H1 (cell line): ENCODE measurements around the gene SEMA3F. TPM values are rescaled to one million over a fixed set of nuclear protein-coding genes. Genes with fewer than 3 reads are reported as not detected.
A peak's percentile ranks its signal among the peaks of the same experiment; 100 is the strongest.

Source experiments
- CTCF ChIA-PET: fragments of 300-600 bp; sonication (Branson Sonifier 250); formaldehyde crosslinking; loops from one replicate; lab custom pipeline; 2021; ENCODE audit not compliant: partially characterized antibody; lab: Charles Lee
- POLR2A ChIA-PET: fragments of 300-600 bp; sonication (Branson Sonifier 250); formaldehyde crosslinking; loops from one replicate; lab custom pipeline; 2021; ENCODE audit warnings: inconsistent platforms; ENCODE audit not compliant: partially characterized antibody; lab: Charles Lee
- DNase-seq, 2 experiments: peaks; one replicate each; pipeline versions ENCODE4 v3.0.0 to v3.0.0-alpha.2; 2010 to 2022; ENCODE audit warnings: low spot score in 2 of 2, low read depth in 1 of 2, mixed read lengths in 1 of 2
- FAIRE-seq: peaks from 2 replicates; lab custom pipeline; 2011; peaks lifted over from hg19 to GRCh38; lab: Jason Lieb, UNC
- H2AFZ ChIP-seq: 2 replicates; pipeline ENCODE4 v1.8.1; 2012; ENCODE audit warnings: low read length, inconsistent platforms
- H2AK5ac ChIP-seq: 2 replicates; pipeline ENCODE4 v1.6.1; 2013; ENCODE audit warnings: low read depth, low read length
- H2BK120ac ChIP-seq: replicated peaks from 2 replicates; pipeline ENCODE3; 2013; ENCODE audit warnings: low read depth, low read length, inconsistent platforms
- H2BK12ac ChIP-seq: 2 replicates; pipeline ENCODE4 v1.6.1; 2013; ENCODE audit warnings: low read depth, low read length
- H2BK15ac ChIP-seq: 2 replicates; pipeline ENCODE4 v1.6.1; 2013; ENCODE audit warnings: low read length
- H2BK20ac ChIP-seq: 2 replicates; pipeline ENCODE4 v1.6.1; 2013; ENCODE audit warnings: low read length
- H2BK5ac ChIP-seq: 2 replicates; pipeline ENCODE4 v1.6.1; 2013; ENCODE audit warnings: low read depth, low read length
- H3K14ac ChIP-seq: 2 replicates; pipeline ENCODE4 v1.6.1; 2013; ENCODE audit warnings: inconsistent platforms; ENCODE audit not compliant: insufficient read length
- H3K18ac ChIP-seq: 2 replicates; pipeline ENCODE4 v1.6.1; 2013; ENCODE audit warnings: low read length; ENCODE audit errors: extremely low read depth
- H3K23ac ChIP-seq: 2 replicates; pipeline ENCODE4 v1.6.1; 2013; ENCODE audit warnings: inconsistent platforms; ENCODE audit not compliant: insufficient read length
- H3K23me2 ChIP-seq: 2 replicates; pipeline ENCODE4 v1.6.1; 2013; ENCODE audit warnings: low read depth, low read length
- H3K27ac ChIP-seq: 2 replicates; pipeline ENCODE4 v1.6.1; 2011; ENCODE audit warnings: low read depth, low read length, inconsistent platforms
- H3K27me3 ChIP-seq, 4 experiments: replicated peaks in 1 of 4; 1 replicate in 1 of 4; 2 replicates in 3 of 4; pipeline versions ENCODE4 v1.6.1 to v1.8.1; 2011 to 2013; ENCODE audit warnings: low read length in 3 of 4, mild to moderate bottlenecking in 3 of 4, inconsistent platforms in 2 of 4, mixed read lengths in 2 of 4, moderate library complexity in 1 of 4; ENCODE audit not compliant: control insufficient read depth in 3 of 4, insufficient read depth in 3 of 4; ENCODE audit errors: extremely low read depth in 1 of 4
- H3K36me3 ChIP-seq, 4 experiments: 2 replicates each; pipeline versions ENCODE4 v1.6.1 to v1.8.1; 2011 to 2013; ENCODE audit warnings: mild to moderate bottlenecking in 4 of 4, low read length in 3 of 4, moderate library complexity in 2 of 4, control low read depth in 1 of 4, inconsistent platforms in 1 of 4; ENCODE audit not compliant: insufficient read depth in 4 of 4, control insufficient read depth in 2 of 4
- H3K4ac ChIP-seq: replicated peaks from 2 replicates; pipeline ENCODE3; 2013; ENCODE audit warnings: low read length, low read depth, mixed read lengths, inconsistent platforms; ENCODE audit not compliant: insufficient read length
- H3K4me1 ChIP-seq, 4 experiments: replicated peaks in 1 of 4; 1 replicate in 1 of 4; 2 replicates in 3 of 4; pipeline versions ENCODE4 v1.6.1 to v1.8.1; 2011 to 2013; ENCODE audit warnings: low read length in 3 of 4, inconsistent platforms in 2 of 4, mixed read lengths in 1 of 4; ENCODE audit not compliant: insufficient read depth in 4 of 4, control insufficient read depth in 3 of 4
- H3K4me2 ChIP-seq, 2 experiments: 2 replicates each; pipeline versions ENCODE4 v1.6.1 to v1.8.1; 2011 to 2013; ENCODE audit warnings: low read depth in 2 of 2, low read length in 2 of 2, control low read depth in 1 of 2, inconsistent platforms in 1 of 2, mild to moderate bottlenecking in 1 of 2; ENCODE audit not compliant: insufficient read depth in 1 of 2
- H3K4me3 ChIP-seq, 4 experiments: fragments of 200-600, 300-600 bp in 1 of 4; sonication (generic), shearing (Covaris generic), sonication (Bioruptor Twin) in 1 of 4; 2 replicates each; pipeline versions ENCODE4 v1.5.1 to v1.8.1; 2011 to 2016; ENCODE audit warnings: low read length in 4 of 4, low read depth in 3 of 4, control low read depth in 2 of 4, inconsistent platforms in 2 of 4, mild to moderate bottlenecking in 2 of 4, mixed read lengths in 1 of 4, moderate library complexity in 1 of 4; ENCODE audit not compliant: insufficient read depth in 2 of 4; ENCODE audit errors: extremely low read depth in 1 of 4
- H3K56ac ChIP-seq: replicated peaks from 2 replicates; pipeline ENCODE3; 2013; ENCODE audit warnings: low read depth, mild to moderate bottlenecking, mixed read lengths, low read length, inconsistent platforms; ENCODE audit not compliant: insufficient read length
- H3K79me1 ChIP-seq: 2 replicates; pipeline ENCODE4 v1.6.1; 2013; ENCODE audit warnings: low read depth, low read length, control low read depth
- H3K79me2 ChIP-seq, 2 experiments: 2 replicates each; pipeline versions ENCODE4 v1.6.1 to v1.8.1; 2012 to 2013; ENCODE audit warnings: low read length in 2 of 2, mild to moderate bottlenecking in 2 of 2, inconsistent platforms in 1 of 2; ENCODE audit not compliant: insufficient read depth in 2 of 2, control insufficient read depth in 1 of 2
- H3K9ac ChIP-seq, 4 experiments: replicated peaks in 1 of 4; 1 replicate in 1 of 4; 2 replicates in 3 of 4; pipeline versions ENCODE4 v1.6.1 to v1.8.1; 2011 to 2013; ENCODE audit warnings: low read depth in 3 of 4, low read length in 3 of 4, control low read depth in 2 of 4, mild to moderate bottlenecking in 2 of 4, moderate library complexity in 2 of 4, inconsistent platforms in 1 of 4; ENCODE audit errors: extremely low read depth in 1 of 4
- H3K9me3 ChIP-seq, 2 experiments: 2 replicates each; pipeline versions ENCODE4 v1.6.1 to v1.8.1; 2012 to 2013; ENCODE audit warnings: mild to moderate bottlenecking in 2 of 2, moderate library complexity in 2 of 2, control low read depth in 1 of 2, inconsistent platforms in 1 of 2, low read depth in 1 of 2, low read length in 1 of 2, mixed read lengths in 1 of 2; ENCODE audit not compliant: insufficient read depth in 2 of 2
- H4K20me1 ChIP-seq, 2 experiments: replicated peaks in 1 of 2; 2 replicates each; pipeline versions ENCODE3 to v1.8.1; 2011 to 2013; ENCODE audit warnings: inconsistent platforms in 2 of 2, low read length in 2 of 2, mild to moderate bottlenecking in 1 of 2; ENCODE audit not compliant: insufficient read depth in 2 of 2, control insufficient read depth in 1 of 2
- H4K5ac ChIP-seq: 2 replicates; pipeline ENCODE4 v1.6.1; 2013; ENCODE audit warnings: low read length, low read depth, mixed read lengths, inconsistent platforms; ENCODE audit not compliant: insufficient read length
- H4K8ac ChIP-seq: 2 replicates; pipeline ENCODE4 v1.8.0; 2013; ENCODE audit warnings: mild to moderate bottlenecking, moderate library complexity, low read length, inconsistent platforms; ENCODE audit not compliant: insufficient read depth; ENCODE audit errors: extremely low read depth
- H4K91ac ChIP-seq: replicated peaks from 2 replicates; pipeline ENCODE3; 2013; ENCODE audit warnings: low read length, mixed read lengths, inconsistent platforms; ENCODE audit not compliant: insufficient read length
- ASH2L ChIP-seq: fragments of 200-600, 300-600 bp; sonication (generic); IDR thresholded peaks from one replicate; pipeline ENCODE4 v1.7.1; 2017; ENCODE audit warnings: low read length
- BCL11A ChIP-seq, 2 experiments: IDR thresholded peaks; one replicate each; pipeline ENCODE4 v1.6.1; 2011; ENCODE audit warnings: low read depth in 2 of 2, low read length in 2 of 2, mild to moderate bottlenecking in 2 of 2
- CHD2 ChIP-seq: IDR thresholded peaks from 2 replicates; pipeline ENCODE4 v1.6.1; 2012; ENCODE audit warnings: low read length, improper control_type of control experiment
- KDM1A ChIP-seq: fragments of 200-600, 300-600 bp; sonication (generic); IDR thresholded peaks from 2 replicates; pipeline ENCODE4 v1.7.1; 2016; ENCODE audit warnings: mild to moderate bottlenecking, low read length, borderline replicate concordance
- MAFK ChIP-seq: IDR thresholded peaks from 2 replicates; pipeline ENCODE4 v1.6.1; 2012; ENCODE audit warnings: low read depth, mild to moderate bottlenecking, improper control_type of control experiment, low read length
- RXRA ChIP-seq: IDR thresholded peaks from 2 replicates; pipeline ENCODE4 v1.6.1; 2011; ENCODE audit warnings: low read depth, mild to moderate bottlenecking, low read length, moderate library complexity; ENCODE audit not compliant: insufficient read depth
- SIN3A ChIP-seq, 2 experiments: IDR thresholded peaks in 1 of 2; conservative IDR thresholded peaks in 1 of 2; 2 replicates each; pipeline ENCODE4 v1.6.1; 2011 to 2012; ENCODE audit warnings: low read length in 2 of 2, improper control_type of control experiment in 1 of 2, low read depth in 1 of 2, mild to moderate bottlenecking in 1 of 2
- SIX5 ChIP-seq: IDR thresholded peaks from 2 replicates; pipeline ENCODE4 v1.6.1; 2011; ENCODE audit warnings: mild to moderate bottlenecking, low read depth, low read length
- SP1 ChIP-seq: IDR thresholded peaks from 2 replicates; pipeline ENCODE4 v1.6.1; 2011; ENCODE audit warnings: low read depth, low read length
- TAF7 ChIP-seq: optimal IDR thresholded peaks from 2 replicates; pipeline ENCODE3; 2011; ENCODE audit warnings: low read depth, mild to moderate bottlenecking, inconsistent platforms, low read length, moderate library complexity, borderline replicate concordance
- TCF12 ChIP-seq: IDR thresholded peaks from 2 replicates; pipeline ENCODE4 v1.6.1; 2011; ENCODE audit warnings: low read depth, mild to moderate bottlenecking, low read length
- ZNF274 ChIP-seq: IDR thresholded peaks from 2 replicates; pipeline ENCODE4 v1.7.0; 2012; ENCODE audit warnings: low read length, borderline replicate concordance; ENCODE audit errors: extremely low read depth
- WGBS, 2 experiments: shearing (Covaris generic) in 1 of 2; methylation state at CpG; one replicate each; pipeline versions ENCODE4 v1.1.6 to v1.1.7; 2013 to 2015; ENCODE audit warnings: low lambda C conversion rate in 2 of 2, mixed read lengths in 2 of 2, inconsistent platforms in 1 of 2, low coverage in 1 of 2, missing lambda C conversion rate in 1 of 2; ENCODE audit not compliant: insufficient replicate concordance in 2 of 2, insufficient coverage in 1 of 2, insufficient read length in 1 of 2; ENCODE audit errors: extremely low coverage in 1 of 2, missing lambda C conversion rate in 1 of 2; 5-methylcytosine and 5-hydroxymethylcytosine counted together
- polyA plus RNA-seq, 7 experiments: library from polyadenylated mRNA; depleted of rRNA in 3 of 7; stranded (reverse) in 5 of 7; unstranded in 2 of 7; fragments of >200 nt in 5 of 7; fragments of 200-250 nt in 2 of 7; gene quantifications; 1 replicate in 5 of 7; 2 replicates in 1 of 7; 4 replicates in 1 of 7; pipeline versions ENCODE4 v1.2.1 to v1.2.3, GENCODE V29; 2011 to 2013; ENCODE audit warnings: missing spikeins in 2 of 7, mixed read lengths in 2 of 7
- total RNA-seq: library from RNA; stranded (reverse); fragmentation: NEBNext Ultra II Directional; extraction: Animal tissue kit (Norgen Biotek cat#: 25700); gene quantifications from 2 replicates; pipeline ENCODE4 v1.2.1, GENCODE V29; 2021

The SEMA3F gene
- total and polyA plus RNA-seq, 2 of the 8 experiments (the other 6 are each of a cell fraction or from before 2014, with no cell fraction given) = 20.3 to 37.0 TPM

GRCh38 chr3:50237133-50237651 is 82.1 kb downstream of the SEMA3F start:
- H4K91ac ChIP-seq = peak overlapping the region; percentile 78
- H2AK5ac ChIP-seq = no peak overlapping the region
- peaks cover 18 to 58% of the 10 kb centered on the region in 2 experiments for H3K79me2 ChIP-seq
- ChIA-PET POLR2A (interaction anchor here (0.7 to 4.1 kb wide), 8 partner anchors 9 to 1467 kb away, joined by 3 to 33 read pairs (median 4); no protein-coding TSS in a partner anchor), CTCF (interaction anchor here (0.6 to 53.5 kb wide), 4 partner anchors 16 to 118 kb away, joined by 6 to 2149 read pairs (median 1135); partner anchors contain the start of genes GNAI2, GNAT1, LSMEM2 and SEMA3B)
- peak overlapping the region; percentile 82 to 96 for H3K4me2 ChIP-seq
- peak overlapping the region; percentile 92; the same call in 1 of the 2 replicates for H2BK5ac ChIP-seq
- no peak overlapping the region for H2BK12ac ChIP-seq
- no peaks in the 10 kb centered on the region for H3K9me3 ChIP-seq
- no peak overlapping the region; the same call in none of the 2 replicates for H4K8ac ChIP-seq
- peak overlapping the region; percentile 24 for H3K56ac ChIP-seq
- H3K4ac ChIP-seq = peak overlapping the region; percentile 57
- H3K27me3 ChIP-seq = no peaks in the 10 kb centered on the region; a peak in 1 of 7 replicates
- H3K23ac ChIP-seq = no peak overlapping the region
- no peak overlapping the region for H2BK120ac ChIP-seq
- H4K20me1 ChIP-seq = peaks cover 13 to 41% of the 10 kb centered on the region in 2 experiments
- H2BK15ac ChIP-seq = 0 out of 2 replicates have a peak overlapping the region, but pooled peaks have one; percentile 46
- H2AFZ ChIP-seq = no peak overlapping the region
- H3K14ac ChIP-seq = no peak overlapping the region
- no peaks in the 10 kb centered on the region for H3K36me3 ChIP-seq
- 31% methylated on average over 7 of the region's 7 CpGs; no CpG with 5 or more reads in 1 of the 2 experiments for WGBS, 2 experiments
- peaks cover 6 to 51% (median 47%) of the 10 kb centered on the region in 4 experiments for H3K4me1 ChIP-seq
- peak overlapping the region in 3 of 4 experiments; percentile 0 to 76 (median 72); a peak in 5 of 7 replicates for H3K9ac ChIP-seq
- no peak overlapping the region for H2BK20ac ChIP-seq
- H3K23me2 ChIP-seq = peaks cover 21% of the 10 kb centered on the region; the same call in 1 of the 2 replicates
- H3K27ac ChIP-seq = peak overlapping the region; percentile 28; the same call in 1 of the 2 replicates
- H3K79me1 ChIP-seq = peaks cover 11% of the 10 kb centered on the region
- peak overlapping the region; percentile 93 for H3K18ac ChIP-seq
- peak overlapping the region; percentile 56 for H4K5ac ChIP-seq
- no peak for FAIRE-seq
- peak overlapping the region; percentile 86 to 93 (median 90) for H3K4me3 ChIP-seq
- DNase-seq = peak in 1 of 2 experiments; percentile 60
- TF ChIP-seq KDM1A (no peak), SIN3A (conservative IDR thresholded peaks at IDR 0.05 in 1 of 2, IDR thresholded peaks at IDR 0.05 in 1 of 2; ENCODE audit: low read depth in 1 of 2, low read length in 2 of 2) (no peak), TCF12 (no peak), SIX5 (no peak), CHD2 (no peak), RXRA (no peak), ZNF274 (no peak), SP1 (no peak), BCL11A (IDR thresholded peaks at IDR 0.05; ENCODE audit: low read depth in 2 of 2, low read length in 2 of 2) (no peak), TAF7 (no peak), MAFK (no peak), ASH2L (no peak)
